Mesothelial cell of epicardium (in vitro differentiated cells): ENCODE measurements around the gene PALLD. TPM values are rescaled to one million over a fixed set of nuclear protein-coding genes. Genes with fewer than 3 reads are reported as not detected.

ENCODE experiments used
- DNase-seq, 2 experiments: peaks; one replicate each; pipeline ENCODE4 v3.0.0; 2021; ENCODE audit warnings: low spot score in 2 of 2; ENCODE audit not compliant: unreplicated experiment in 2 of 2
- H3K27ac Mint-ChIP-seq: 2 replicates; pipeline ENCODE4 v1.8.0; 2021; ENCODE audit warnings: mixed read lengths
- H3K27me3 Mint-ChIP-seq: 2 replicates; pipeline ENCODE4 v1.8.0; 2021; ENCODE audit warnings: low read depth, mixed read lengths
- H3K36me3 Mint-ChIP-seq: 2 replicates; pipeline ENCODE4 v1.8.0; 2021; ENCODE audit warnings: mixed read lengths
- H3K4me1 Mint-ChIP-seq: 2 replicates; pipeline ENCODE4 v1.8.0; 2021; ENCODE audit warnings: mixed read lengths
- H3K4me3 Mint-ChIP-seq: 2 replicates; pipeline ENCODE4 v1.8.0; 2021; ENCODE audit warnings: mild to moderate bottlenecking, moderate library complexity, mixed read lengths
- H3K9me3 Mint-ChIP-seq: 2 replicates; pipeline ENCODE4 v1.8.0; 2021; ENCODE audit warnings: mixed read lengths
- total RNA-seq: library from RNA; stranded (reverse); gene quantifications from 3 replicates; pipeline ENCODE4 v1.2.1, GENCODE V29; 2021
- TF ChIP-seq, protein P1 (sequence below): fragments of 200-600 bp; sonication (generic); IDR thresholded peaks from one replicate; pipeline ENCODE4 v1.5.0; 2021; ENCODE audit warnings: antibody characterized with exemption; ENCODE audit not compliant: unreplicated experiment

Gene PALLD
- total RNA-seq, 1 donor from 2014 or later: 158 TPM

DNA sequence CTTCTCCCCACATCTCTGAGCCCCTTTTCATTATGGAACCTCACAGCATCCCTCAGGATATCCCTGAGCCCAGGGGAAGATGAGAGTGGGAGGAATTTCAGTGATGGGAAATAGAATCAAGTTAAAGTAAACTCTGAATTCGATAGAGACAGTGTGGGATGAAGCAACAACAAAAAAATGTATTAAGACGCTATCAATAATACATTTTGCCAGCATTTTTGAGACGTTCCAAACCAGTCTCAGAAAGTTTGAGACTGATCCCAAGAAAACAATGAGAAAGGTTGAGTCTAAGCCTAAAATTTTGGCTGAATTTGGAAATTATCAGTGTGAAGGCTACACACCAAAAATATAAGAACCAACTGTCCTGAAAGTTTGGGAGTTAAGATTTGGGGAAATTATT is 317.0 kb downstream of the PALLD start:
- Mint-ChIP-seq H3K36me3 (peaks cover 5% of the 10 kb centered on the region), H3K27ac (peak overlapping the region; percentile 63), H3K27me3 (no peaks in the 10 kb centered on the region), H3K4me3 (no peak overlapping the region), H3K4me1 (peaks cover 64% of the 10 kb centered on the region), H3K9me3 (peaks cover 5% of the 10 kb centered on the region)
- TF ChIP-seq, protein P1, sequence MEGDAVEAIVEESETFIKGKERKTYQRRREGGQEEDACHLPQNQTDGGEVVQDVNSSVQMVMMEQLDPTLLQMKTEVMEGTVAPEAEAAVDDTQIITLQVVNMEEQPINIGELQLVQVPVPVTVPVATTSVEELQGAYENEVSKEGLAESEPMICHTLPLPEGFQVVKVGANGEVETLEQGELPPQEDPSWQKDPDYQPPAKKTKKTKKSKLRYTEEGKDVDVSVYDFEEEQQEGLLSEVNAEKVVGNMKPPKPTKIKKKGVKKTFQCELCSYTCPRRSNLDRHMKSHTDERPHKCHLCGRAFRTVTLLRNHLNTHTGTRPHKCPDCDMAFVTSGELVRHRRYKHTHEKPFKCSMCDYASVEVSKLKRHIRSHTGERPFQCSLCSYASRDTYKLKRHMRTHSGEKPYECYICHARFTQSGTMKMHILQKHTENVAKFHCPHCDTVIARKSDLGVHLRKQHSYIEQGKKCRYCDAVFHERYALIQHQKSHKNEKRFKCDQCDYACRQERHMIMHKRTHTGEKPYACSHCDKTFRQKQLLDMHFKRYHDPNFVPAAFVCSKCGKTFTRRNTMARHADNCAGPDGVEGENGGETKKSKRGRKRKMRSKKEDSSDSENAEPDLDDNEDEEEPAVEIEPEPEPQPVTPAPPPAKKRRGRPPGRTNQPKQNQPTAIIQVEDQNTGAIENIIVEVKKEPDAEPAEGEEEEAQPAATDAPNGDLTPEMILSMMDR: no peak
- no peak for DNase-seq

DNA sequence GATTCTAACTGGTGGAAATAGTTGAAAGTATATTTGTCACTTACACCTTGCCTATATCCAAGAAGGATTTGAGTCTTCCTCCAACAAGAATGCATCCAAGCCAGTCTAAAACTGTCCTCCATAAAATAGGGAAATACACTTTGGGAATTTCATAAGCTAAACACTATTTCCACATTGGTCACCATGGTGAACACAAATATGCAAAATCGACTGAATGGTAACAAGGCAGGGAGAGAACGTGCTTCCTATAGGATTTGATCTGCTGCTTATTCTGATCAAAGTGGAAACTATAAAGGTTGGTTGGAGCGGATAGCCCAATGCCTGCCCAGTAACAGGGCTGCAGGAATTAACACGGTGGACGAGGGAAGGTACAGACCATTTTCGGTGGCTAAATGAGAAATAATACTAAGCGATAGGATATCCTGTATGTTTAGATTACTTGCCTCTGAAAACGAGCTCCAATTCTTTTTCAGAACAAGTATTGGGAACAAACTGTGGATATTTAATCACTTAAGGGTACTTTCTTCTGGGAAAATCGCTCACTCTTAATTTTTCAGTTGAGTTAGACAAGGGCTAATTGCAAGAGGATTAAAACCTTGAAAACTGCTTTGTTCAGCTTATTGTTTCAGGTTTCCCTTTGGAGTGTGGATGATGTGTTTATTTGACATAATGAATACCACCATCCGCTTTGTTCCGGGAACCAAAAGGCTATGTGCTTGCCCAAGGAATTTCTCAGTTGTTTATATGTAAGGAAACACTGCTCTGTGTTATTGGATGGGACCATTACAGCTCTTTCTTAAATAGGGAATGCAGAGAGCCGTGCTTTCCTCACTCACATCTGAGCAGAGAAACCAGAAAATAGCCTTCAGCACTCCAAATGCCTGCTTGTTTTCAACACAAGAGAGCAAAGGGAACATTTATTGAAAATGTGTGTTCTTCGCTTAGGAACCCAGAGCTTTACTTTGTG is 318.8 kb downstream of the PALLD start:
- no peak for DNase-seq
- peak overlapping the region; percentile 4 for H3K4me3 Mint-ChIP-seq

DNA sequence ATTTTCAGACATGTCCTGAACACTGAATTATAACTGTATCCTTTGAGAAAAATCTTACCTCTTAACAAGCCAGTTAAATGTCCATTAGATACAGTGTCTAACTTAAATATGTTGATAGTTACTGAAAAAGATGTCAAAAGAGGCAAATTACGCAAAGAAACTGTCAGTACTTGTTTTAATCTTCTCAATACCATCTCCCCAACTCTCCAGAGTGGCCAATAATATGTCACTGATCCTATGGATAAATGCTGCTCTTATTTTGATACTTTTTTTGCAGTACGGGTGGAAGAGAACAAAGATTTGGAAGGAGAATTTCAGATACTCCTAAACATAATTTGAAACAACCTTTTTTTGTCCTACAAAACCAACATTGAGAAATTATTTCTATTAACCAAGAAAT is 320.5 kb downstream of the PALLD start:
- Mint-ChIP-seq H3K4me1 (peaks cover 46% of the 10 kb centered on the region), H3K9me3 (no peaks in the 10 kb centered on the region), H3K36me3 (no peaks in the 10 kb centered on the region), H3K27ac (peak overlapping the region; percentile 97), H3K4me3 (peak overlapping the region; percentile 37), H3K27me3 (no peaks in the 10 kb centered on the region)
- TF ChIP-seq, protein P1: no peak
- no peak for DNase-seq

More for the DNA sequence above, 318.8 kb downstream of the PALLD start:
- Mint-ChIP-seq H3K9me3 (no peaks in the 10 kb centered on the region), H3K27ac (peak overlapping the region; percentile 91), H3K36me3 (no peaks in the 10 kb centered on the region), H3K27me3 (no peaks in the 10 kb centered on the region), H3K4me1 (peaks cover 63% of the 10 kb centered on the region)
- TF ChIP-seq, protein P1: no peak

DNA sequence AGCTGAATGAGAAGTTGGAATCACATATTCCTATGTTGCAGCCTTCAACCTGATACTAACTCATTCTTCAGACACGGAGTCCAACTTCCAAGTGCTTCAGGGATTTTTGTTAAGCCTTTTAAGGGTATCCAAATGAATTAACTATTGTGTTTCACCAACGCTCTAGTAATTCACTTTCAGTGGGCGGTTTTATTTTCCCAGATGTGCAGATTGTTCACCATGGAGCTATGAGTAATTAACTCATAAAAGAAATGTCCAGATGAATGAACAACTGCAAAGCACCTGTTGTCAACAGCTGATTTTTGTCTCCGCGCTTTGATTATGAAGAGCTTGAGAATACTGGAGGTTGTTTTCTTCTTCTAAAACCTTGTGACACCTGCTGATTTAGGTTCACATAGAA is 325.6 kb downstream of the PALLD start:
- H3K4me1 Mint-ChIP-seq: peaks cover 16% of the 10 kb centered on the region
- no peak overlapping the region for H3K4me3 Mint-ChIP-seq
- H3K27ac Mint-ChIP-seq: no peak overlapping the region
- H3K36me3 Mint-ChIP-seq: no peaks in the 10 kb centered on the region
- TF ChIP-seq, protein P1: no peak
- no peaks in the 10 kb centered on the region for H3K27me3 Mint-ChIP-seq
- no peak for DNase-seq
- H3K9me3 Mint-ChIP-seq: no peaks in the 10 kb centered on the region

DNA sequence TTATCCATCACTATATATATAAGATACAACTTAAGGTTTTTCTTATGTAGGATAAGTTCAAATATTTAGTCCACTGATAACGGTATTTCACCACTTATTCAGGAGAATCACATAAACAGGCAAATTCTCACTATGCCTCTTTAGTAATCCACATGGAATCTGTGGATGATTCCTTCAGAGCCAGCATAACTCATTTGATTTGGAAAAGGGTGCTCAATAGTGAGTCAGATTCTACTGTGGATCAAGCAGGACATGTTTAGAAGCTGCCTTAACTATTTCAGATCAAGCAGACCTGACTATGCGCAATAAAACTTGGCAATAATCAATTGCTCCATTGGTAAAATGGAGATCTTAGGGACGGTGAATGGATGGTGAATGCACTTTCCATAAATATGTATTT is 329.1 kb downstream of the PALLD start:
- H3K4me1 Mint-ChIP-seq: peaks cover 13% of the 10 kb centered on the region
- H3K27me3 Mint-ChIP-seq: no peaks in the 10 kb centered on the region
- no peak for DNase-seq
- TF ChIP-seq, protein P1: no peak
- no peaks in the 10 kb centered on the region for H3K9me3 Mint-ChIP-seq
- no peak overlapping the region for H3K4me3 Mint-ChIP-seq
- peaks cover 2% of the 10 kb centered on the region for H3K36me3 Mint-ChIP-seq
- H3K27ac Mint-ChIP-seq: no peak overlapping the region
